T-helper 1 cell (primary cell): ENCODE measurements around the gene DPP6.

Source experiments
- DNase-seq, 5 donors: peaks; one replicate each; pipeline ENCODE4 v3.0.0-alpha.2; 2012 to 2020

DPP6 gene

GRCh38 chr7:154783281-154783909 is 731.2 kb downstream of the DPP6 start:
- DNase-seq, result no peak

DNA sequence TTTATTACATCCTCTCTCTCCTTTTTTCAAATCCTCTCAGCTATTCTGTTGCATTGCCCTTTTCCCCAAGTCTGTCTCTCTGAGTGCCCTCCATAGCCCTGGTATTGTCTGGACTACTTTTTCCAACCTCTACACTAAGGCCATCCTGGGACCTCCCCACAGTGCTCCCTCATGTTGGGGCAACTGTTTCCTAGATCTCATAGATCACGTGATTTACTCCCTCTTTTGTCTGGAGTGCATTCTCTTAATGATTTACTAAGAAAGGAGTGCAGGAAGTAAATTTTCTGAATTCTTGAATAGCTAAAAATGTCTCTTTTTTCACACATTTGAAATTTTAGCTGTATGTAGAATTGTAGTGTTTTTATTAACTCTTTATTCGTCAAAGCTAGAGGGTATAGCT is 733.7 kb downstream of the DPP6 start:
- no peak for DNase-seq

GRCh38 chr7:154789404-154789803 is 737.2 kb downstream of the DPP6 start:
- DNase-seq, result no peak

DNA sequence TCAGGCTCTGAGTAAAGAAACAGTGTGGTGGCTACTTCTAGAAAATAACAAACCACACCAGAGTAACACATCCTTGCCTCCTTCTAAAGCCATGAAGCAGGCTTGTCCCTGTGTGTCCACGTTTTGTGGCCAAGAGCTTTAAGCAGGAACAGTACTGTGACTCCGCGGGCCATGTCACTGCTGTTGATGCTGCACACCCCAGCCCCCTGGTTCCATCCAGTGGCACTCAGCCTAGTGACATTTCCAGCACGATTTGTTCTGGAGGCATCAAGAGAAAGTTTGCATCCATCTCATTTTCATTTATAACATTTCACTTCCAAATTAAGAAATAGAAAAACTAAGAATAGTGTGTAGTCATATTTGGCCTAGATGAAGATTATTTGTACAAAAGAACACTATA is 739.4 kb downstream of the DPP6 start:
- DNase-seq, result no peak

DNA sequence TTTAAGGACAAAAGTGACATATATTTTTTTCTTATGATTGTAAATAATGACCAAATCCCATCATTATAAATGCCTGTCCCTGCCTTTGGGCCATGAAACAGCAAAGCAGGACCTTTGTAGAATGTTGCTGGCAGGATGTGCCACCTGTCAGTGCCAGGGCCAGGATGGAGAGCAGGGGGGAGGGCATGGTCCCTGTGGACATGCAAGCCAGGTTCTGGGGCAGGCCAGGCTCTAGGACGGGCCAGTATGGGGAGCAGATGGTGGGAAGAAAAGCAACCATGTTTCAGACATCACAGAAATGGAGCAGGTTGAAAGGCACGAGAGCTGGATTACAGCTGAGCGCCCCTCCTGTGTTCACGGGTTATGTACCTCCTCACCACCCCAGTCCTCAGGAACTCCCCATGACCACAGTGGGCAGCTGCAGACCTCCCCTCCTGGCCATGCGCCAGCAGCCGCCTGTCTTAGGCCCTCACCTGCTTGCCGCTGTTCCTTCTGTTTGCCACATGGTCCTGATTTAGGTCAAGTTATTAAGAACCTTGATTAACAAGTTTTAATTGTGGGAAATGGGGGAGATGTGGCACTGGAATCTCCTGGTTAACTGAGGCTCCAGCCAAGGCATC is 740.3 kb downstream of the DPP6 start:
- DNase-seq, result no peak

- DNase-seq, result no peak
Observed at GRCh38 chr7:154794147-154794780, 742.1 kb downstream of the DPP6 start.

DNA sequence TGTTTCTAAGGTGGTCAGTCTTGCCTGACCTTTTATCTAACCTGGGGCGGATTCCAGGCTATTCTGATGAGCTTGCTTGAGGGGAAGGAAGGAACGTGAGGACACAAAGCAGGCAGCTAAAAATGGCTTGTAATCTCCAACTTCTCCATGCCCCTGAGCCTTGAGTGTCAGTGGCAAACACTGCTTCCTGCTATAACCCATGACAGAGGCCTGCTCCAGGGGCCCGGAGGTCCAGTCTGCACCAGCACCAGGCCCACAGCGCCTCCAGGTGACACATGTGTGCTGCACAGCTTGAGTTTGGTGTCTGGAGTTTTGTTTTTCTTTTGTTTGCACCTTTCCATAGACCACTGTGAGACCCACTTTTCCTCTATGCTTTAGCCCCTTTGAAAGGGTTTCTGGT is 742.8 kb downstream of the DPP6 start:
- no peak for DNase-seq

DNA sequence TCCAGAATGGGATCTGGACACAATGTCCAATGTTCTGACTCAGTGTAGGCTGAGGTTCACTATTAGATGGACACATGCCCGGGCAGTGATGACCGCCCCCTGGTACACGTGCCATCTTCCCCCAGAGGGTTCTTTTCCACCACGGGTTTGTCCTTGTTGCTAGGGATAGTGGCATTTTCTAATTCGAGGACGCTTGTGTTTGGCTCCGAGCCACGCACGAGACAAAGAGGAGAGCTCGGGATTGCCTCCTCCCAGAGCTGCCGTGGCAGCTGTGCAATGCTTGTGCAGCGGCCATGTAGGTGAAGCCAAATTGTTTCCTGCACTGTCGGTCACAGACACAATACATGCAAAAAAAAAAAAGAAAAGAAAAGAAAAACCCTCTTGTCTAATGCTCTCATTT is 743.2 kb downstream of the DPP6 start:
- no peak for DNase-seq

DNA sequence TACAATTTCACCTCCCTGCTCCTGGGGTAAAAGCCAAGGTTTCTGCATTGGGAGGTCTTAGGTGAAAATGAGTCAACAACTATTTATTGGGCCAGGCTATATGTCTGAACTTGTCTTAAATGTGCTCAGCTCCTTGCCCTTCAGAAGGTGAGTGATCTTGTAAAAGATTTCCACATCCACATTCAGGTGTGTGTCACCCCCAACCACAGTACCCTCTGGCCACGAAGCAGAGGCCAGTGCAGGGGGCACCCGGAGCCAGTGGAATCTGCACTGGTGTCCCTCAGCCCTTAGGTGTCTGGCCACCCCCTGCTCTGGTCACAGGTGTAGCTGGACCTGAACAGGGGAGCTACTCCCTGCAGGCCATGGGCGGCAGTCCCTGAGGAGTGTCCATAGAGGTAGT is 752.3 kb downstream of the DPP6 start:
- DNase-seq, result no peak

DNA sequence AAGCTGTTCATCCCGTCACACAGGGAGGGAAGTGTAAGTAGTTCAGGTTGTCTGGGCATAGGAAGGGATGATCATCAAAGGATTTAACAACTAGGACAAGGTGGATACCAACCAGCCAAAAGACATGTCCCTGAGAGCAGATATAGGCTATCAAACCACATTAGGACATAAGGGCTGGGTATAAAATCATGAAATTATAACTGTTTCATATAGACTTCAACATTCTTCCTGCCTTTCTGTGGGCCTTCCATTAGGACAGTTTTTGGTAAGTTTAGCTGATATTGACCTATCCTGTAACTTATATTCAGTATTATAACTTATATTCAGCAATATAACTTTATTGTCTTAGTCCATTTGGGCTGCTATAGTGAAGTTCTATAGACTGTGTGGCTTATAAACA is 759.8 kb downstream of the DPP6 start:
- DNase-seq, result no peak

GRCh38 chr7:154817224-154817896 is 765.2 kb downstream of the DPP6 start:
- DNase-seq, result no peak

GRCh38 chr7:154827007-154827406 is 774.8 kb downstream of the DPP6 start:
- DNase-seq, result no peak

- no peak for DNase-seq
Observed at GRCh38 chr7:154832557-154833138, 780.5 kb downstream of the DPP6 start.

- no peak for DNase-seq
Observed at GRCh38 chr7:154836021-154836448, 783.8 kb downstream of the DPP6 start.

- no peak for DNase-seq
Observed at GRCh38 chr7:154837087-154837486, 784.9 kb downstream of the DPP6 start.

DNA sequence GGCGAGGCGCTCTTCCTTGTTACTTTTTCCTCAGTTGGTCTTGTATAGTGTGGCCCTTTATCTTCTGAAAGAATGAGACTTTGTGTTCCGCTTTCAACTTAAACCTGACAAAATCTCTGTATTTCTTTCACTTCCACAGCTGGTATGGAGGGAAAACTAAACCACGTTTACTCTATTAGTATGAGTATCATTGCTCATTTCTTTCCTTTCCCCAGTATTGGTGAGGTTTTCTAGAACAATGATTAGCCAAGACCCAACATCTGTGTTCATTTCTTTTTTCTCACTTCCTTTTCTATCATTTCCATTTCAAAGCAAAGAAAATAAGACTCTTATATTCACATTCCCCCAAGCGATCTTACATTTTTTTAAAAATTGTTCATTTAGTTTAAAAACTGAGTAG is 785.4 kb downstream of the DPP6 start:
- no peak for DNase-seq

GRCh38 chr7:154840086-154840485 is 787.9 kb downstream of the DPP6 start:
- no peak for DNase-seq

GRCh38 chr7:154841731-154842331 is 789.6 kb downstream of the DPP6 start:
- DNase-seq, result no peak

DNA sequence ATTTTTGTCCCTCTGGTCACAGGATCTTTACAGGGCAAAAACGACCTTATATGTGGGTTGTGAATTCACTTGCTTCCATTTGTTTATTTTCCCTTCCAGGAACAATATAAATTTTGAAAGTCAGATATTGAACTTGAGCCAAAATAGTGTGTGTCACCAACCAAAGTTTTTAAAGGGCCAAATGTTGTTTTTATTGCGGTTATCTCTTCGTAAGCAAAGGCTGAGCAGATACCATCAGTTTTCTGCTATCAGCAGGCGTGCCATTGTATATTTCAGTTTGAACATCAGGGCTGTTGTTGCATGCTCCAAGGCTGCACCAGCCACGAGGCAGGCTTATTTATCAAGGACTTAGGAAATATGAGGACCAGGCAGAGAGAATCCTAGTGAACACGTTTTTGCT is 790.4 kb downstream of the DPP6 start:
- no peak for DNase-seq

DNA sequence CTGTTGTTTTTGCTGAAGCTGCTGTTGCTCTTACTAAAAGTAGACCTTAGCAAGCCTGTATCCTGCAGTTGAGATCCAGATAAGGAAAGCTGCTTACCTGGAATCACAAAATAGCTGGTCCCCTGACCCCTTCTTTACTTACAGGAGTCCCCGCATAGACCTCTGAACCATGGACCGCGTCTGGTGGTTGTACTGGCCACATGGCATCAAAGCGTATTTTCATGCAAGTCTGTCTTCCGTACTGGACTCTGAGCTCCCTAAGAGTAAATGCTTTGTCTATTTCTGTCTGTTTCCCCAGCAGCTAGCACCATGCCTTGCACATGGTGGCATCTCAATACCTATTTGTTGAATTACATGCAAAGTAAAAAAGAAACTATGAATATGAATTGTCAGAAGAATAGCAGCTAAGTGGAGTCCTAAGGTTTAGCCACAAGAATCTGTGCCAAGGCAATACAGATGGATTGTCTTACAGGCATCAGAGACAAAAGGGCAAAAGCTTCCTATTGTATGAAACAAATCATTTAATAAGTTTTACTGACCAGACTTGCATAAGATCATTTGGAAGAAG is 791.6 kb downstream of the DPP6 start:
- no peak for DNase-seq

DNA sequence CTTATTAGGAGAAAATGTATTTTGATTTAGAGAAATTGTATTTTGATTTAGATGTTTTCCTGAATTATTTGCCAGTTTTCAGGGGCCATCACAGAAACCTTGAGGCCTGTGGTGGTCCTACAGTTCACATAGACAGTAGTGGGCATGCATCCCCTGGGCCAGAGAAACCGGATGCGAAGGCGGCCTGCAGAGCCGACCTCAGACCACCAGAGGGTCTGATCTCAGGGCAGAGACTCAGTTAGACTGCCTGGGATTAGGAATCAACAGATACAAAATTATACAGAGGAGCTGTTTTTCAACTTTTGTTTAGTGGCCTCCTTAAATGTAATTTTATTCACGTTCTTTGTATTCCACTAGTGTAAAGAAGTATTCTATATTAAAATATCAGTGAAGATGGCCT is 792.3 kb downstream of the DPP6 start:
- DNase-seq, result no peak

DNA sequence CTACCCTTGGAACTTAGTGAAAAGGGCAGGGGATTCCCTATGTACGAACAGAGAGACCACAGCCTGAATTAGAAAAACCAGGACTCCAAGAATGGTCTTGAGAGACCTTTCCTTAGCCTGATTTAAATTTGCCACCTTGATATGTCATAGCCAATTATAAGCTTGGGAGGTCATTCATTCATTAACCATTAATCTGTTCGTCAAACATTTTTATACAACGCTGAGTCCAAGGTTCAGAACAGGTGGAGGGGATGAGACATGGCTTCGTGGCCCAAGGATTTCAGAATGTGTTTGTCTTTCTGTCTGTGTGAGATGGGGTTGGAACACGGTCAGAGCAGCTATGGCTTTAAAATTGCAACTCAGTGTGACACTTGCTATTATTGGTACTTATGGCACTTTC is 792.8 kb downstream of the DPP6 start:
- DNase-seq, result no peak

DNA sequence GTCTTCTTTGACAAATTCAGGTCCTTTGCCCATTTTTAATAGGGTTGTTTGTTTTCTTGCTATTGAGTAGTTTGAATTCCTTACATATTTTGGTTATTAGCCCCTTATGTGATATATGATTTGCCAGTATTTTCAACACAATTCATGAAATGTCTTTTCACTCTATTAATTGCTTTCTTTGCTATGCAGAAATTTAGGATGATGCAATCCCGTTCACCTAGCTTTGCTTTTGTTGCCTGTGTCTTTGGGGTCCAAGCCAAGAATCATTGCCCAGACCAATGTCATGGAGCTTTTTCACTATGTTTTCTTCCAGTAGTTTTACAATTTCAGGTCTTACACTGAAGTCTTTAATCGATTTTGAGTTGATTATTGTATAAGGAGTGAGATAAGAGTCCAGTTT is 796.3 kb downstream of the DPP6 start:
- DNase-seq, result no peak
